Ammon's horn (tissue), 1 donor: ENCODE data around the gene CRHBP.
"Not testable (repeated sequence)": the region's sequence is repeated elsewhere in the genome, so short reads cannot be mapped to it uniquely, and the experiment has no call there.

Source experiments
- DNase-seq: peaks from one replicate; pipeline ENCODE4 v3.0.0-alpha.2; 2016; ENCODE audit warnings: low spot score

The CRHBP gene

GRCh38 chr5:76958991-76959767, 6.3 kb downstream of the CRHBP start:
- DNase-seq = no peak

GRCh38 chr5:76960004-76960625, 7.3 kb downstream of the CRHBP start:
- DNase-seq = no peak

GRCh38 chr5:76964060-76964459, 11.2 kb downstream of the CRHBP start:
- DNase-seq = no peak

- no peak for DNase-seq
Measured at GRCh38 chr5:76971511-76971910, 18.7 kb downstream of the CRHBP start.

- no peak for DNase-seq
Measured at GRCh38 chr5:76972689-76973088, 19.8 kb downstream of the CRHBP start.

- no peak for DNase-seq
Measured at GRCh38 chr5:76974785-76975184, 21.9 kb downstream of the CRHBP start.

- DNase-seq = no peak
Measured at GRCh38 chr5:76978869-76979268, 26.0 kb downstream of the CRHBP start.

- no peak for DNase-seq
Measured at GRCh38 chr5:76980518-76981144, 27.8 kb downstream of the CRHBP start.

GRCh38 chr5:76982450-76982849, 29.6 kb downstream of the CRHBP start:
- DNase-seq = no peak

- peak; percentile 60 for DNase-seq
Measured at GRCh38 chr5:76983468-76983867, 30.6 kb downstream of the CRHBP start.

- no peak for DNase-seq
Measured at GRCh38 chr5:76986825-76987526, 34.1 kb downstream of the CRHBP start.

GRCh38 chr5:76990899-76991459, 38.1 kb downstream of the CRHBP start:
- no peak for DNase-seq

- not testable (repeated sequence) for DNase-seq
Measured at GRCh38 chr5:76993436-76993835, 40.6 kb downstream of the CRHBP start.

- DNase-seq = no peak
Measured at GRCh38 chr5:76994337-76994736, 41.5 kb downstream of the CRHBP start.

- DNase-seq = not testable (repeated sequence)
Measured at GRCh38 chr5:76998251-76998650, 45.4 kb downstream of the CRHBP start.

- DNase-seq = no peak
Measured at GRCh38 chr5:76999451-76999850, 46.6 kb downstream of the CRHBP start.

GRCh38 chr5:77003246-77003645, 50.4 kb downstream of the CRHBP start:
- DNase-seq = no peak

- DNase-seq = no peak
Measured at GRCh38 chr5:77006124-77006523, 53.3 kb downstream of the CRHBP start.

- no peak for DNase-seq
Measured at GRCh38 chr5:77008413-77008812, 55.6 kb downstream of the CRHBP start.

- no peak for DNase-seq
Measured at GRCh38 chr5:77010243-77010642, 57.4 kb downstream of the CRHBP start.

- DNase-seq = no peak
Measured at GRCh38 chr5:77011498-77011897, 58.7 kb downstream of the CRHBP start.

- no peak for DNase-seq
Measured at GRCh38 chr5:77012601-77013000, 59.8 kb downstream of the CRHBP start.
